ENCODE data around the gene ADGRB2.

ADGRB2 gene

DNA sequence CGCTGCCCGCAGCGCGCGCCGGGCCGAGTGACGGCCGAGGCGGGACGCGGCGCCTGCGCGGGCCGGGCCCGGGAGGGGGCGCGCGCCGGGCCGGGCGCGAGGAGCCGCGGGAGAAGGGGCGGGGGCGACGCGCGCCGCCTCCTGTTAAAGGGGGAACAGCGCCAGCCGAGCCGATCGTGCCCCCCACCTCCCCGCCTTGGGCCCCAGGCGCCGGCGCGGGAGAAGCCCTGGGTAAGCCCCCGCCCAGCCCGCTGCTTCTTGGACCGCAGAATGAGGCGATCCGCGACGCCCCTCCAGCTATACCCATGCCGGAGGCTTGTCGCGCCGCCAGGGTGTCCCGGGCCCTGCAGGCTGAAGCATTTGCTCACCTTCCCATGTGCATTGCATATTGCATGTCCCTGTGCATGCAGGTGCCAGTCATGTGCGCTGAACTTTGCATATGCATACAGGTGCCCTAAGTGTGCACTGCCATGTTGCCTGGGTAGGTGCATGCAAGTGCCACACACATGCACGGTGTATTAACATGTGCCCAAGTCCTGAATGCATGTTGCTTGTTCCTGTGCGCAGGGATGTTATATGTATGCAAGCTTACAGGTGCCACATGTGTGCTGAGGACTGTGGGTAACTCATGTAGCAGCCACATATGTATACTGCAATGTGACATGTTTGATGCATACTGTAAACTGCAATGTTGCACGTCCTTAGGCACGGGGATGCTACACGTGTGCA, at the start of gene ADGRB2:
Gene ADGRB2, minus strand, starts transcription at position 29 of the 729 bp plus-strand sequence. CDS start 7,119 bp downstream, outside the sequence.
- no peak for DNase-seq (ENCODE audit: extremely low read depth in 1 of 2, low read depth in 1 of 2)

- DNase-seq (ENCODE audit: extremely low read depth in 1 of 2, low read depth in 1 of 2): no peak
Observed at GRCh38 chr1:31812158-31812829, 48.2 kb upstream of the ADGRB2 start.

DNA sequence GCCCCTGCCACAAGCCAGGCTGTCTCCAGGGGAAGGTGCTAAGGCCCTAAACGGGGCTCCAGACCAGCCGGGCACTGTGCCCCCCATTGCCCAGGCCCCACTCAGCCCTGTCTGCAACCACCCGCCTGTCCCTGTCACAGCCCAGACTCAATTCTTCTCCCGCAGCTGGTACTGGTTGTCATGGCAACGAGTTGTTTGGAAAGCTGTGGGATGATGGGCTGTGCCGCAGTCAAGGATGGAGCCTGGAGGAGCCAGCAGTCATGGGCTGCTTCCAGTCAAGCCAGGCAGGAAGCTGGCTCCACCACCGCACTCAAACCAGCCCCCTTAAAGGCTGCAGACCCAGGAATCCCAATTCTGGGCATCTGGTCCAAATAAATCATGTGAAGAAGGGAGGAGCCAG, 47.5 kb upstream of the ADGRB2 start:
- no peak for DNase-seq (ENCODE audit: extremely low read depth in 1 of 2, low read depth in 1 of 2)

GRCh38 chr1:31809698-31810097, 45.6 kb upstream of the ADGRB2 start:
- no peak for DNase-seq (ENCODE audit: extremely low read depth in 1 of 2, low read depth in 1 of 2)

DNA sequence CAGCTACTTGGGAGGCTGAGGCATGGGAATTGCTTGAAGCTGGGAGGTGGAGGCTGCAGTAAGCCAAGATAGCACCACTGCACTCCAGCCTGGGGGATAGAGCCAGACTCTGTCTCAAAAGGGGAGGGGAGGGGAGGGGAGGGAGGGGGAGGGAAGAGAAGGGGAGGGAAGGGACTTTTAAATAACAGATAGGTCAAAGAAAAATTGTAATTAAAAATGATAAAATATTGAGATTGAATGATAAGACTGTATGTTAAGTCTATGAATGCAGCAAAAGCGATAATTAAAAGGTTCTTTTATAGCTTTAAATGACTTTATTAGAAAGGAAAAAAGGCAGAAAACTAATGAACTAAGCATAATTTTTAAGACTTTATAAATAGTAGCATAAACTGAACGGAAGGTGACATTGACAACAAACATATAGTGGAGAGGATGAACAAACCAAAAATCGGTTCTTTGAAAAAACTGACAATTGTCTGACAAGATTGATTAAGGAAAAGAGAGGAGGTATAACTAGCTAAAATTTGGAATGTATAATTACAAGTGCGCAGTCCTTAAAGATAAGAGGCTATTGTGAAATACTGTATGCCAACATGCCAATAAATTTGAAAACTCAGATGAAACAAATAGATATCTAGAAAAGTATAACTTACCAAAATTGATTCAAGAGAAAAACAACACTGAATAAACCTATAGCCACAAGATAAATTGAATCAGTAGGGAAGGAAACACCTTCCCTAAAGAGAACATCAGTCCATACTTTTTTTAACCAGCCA, 43.3 kb upstream of the ADGRB2 start:
- no peak for DNase-seq (ENCODE audit: extremely low read depth in 1 of 2, low read depth in 1 of 2)

DNA sequence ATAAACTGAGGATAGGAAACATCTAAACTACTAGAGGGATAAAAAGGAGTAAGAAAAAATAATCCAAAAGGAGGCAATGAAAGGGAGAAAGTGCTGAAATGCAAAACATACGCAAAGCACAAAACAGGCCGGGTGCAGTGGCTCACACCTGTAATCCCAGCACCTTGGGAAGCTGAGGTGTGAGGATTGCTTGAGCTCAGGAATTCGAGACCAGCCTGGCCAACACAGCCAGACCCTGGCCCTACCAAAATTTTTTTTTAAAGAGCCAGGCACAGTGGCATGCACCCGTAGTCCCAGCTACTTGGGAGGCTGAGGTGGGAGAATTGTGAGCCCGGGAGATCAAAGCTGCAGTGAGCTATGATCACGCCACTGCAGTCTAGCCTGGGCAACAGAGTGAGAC, 41.2 kb upstream of the ADGRB2 start:
- no peak for DNase-seq (ENCODE audit: extremely low read depth in 1 of 2, low read depth in 1 of 2)

GRCh38 chr1:31804098-31804497, 40.0 kb upstream of the ADGRB2 start:
- no peak for DNase-seq (ENCODE audit: extremely low read depth in 1 of 2, low read depth in 1 of 2)

- no peak for DNase-seq (ENCODE audit: extremely low read depth in 1 of 2, low read depth in 1 of 2)
Observed at GRCh38 chr1:31803610-31804009, 39.5 kb upstream of the ADGRB2 start.

DNA sequence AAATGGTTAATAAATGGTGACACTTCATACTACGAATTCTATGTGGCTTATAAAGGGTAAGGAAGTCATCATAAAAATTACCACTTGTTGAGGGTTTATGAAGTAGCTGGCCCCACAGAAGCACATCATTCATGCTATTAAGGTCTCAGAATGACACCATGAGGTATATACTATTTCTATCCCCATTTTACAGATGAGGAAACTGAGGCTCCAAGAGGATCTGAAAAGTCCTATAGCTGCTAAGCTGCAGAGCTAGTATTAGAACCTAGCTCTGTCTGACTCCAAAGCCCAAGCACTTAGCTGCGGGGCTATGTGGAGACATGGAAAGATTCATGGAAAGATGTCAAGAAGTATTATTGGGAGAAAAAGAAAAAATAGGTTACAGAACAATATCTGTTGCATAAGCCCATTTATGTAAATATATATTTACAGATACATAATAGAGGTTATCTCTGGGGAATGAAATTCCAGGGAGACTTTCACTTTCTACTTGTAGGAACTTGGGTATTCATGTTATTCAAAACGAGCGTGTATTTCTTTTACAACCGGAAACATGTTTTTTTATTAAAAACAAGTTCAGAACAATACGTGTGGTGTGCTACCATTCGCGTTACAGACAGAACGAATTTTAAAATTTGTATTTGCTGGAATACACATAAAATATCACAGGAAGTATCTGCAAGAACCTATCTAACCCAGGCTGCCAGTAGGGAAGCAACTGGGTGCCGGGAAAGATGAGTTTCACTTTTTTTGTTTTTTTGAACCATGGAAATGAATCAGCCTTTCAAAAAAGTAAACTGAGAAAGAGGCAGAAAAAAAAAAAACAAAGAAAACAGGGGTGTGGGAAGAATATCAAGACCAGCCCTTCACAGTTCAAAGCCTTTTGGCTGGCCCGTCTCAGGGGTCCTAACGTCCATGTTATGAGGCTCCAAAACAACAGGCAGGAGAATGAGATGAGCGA, 38.3 kb upstream of the ADGRB2 start:
- no peak for DNase-seq (ENCODE audit: extremely low read depth in 1 of 2, low read depth in 1 of 2)

- DNase-seq (ENCODE audit: extremely low read depth in 1 of 2, low read depth in 1 of 2): no peak
Observed at GRCh38 chr1:31801458-31801857, 37.3 kb upstream of the ADGRB2 start.

DNA sequence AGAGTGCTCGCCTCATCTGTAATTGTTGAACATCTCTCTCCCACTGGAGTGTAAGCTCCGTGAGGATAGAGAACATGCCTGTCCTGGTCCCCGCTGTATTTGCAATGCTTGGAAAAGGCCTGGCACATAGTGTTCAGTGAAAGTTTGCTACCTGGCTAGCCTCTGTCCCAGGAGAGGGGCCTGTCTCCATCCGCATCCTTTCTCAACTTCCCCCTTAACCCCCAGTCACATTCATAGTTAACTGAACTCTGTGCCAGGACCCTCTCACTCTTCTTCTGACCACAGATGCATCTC, 36.5 kb upstream of the ADGRB2 start:
- DNase-seq (ENCODE audit: extremely low read depth in 1 of 2, low read depth in 1 of 2): no peak

DNA sequence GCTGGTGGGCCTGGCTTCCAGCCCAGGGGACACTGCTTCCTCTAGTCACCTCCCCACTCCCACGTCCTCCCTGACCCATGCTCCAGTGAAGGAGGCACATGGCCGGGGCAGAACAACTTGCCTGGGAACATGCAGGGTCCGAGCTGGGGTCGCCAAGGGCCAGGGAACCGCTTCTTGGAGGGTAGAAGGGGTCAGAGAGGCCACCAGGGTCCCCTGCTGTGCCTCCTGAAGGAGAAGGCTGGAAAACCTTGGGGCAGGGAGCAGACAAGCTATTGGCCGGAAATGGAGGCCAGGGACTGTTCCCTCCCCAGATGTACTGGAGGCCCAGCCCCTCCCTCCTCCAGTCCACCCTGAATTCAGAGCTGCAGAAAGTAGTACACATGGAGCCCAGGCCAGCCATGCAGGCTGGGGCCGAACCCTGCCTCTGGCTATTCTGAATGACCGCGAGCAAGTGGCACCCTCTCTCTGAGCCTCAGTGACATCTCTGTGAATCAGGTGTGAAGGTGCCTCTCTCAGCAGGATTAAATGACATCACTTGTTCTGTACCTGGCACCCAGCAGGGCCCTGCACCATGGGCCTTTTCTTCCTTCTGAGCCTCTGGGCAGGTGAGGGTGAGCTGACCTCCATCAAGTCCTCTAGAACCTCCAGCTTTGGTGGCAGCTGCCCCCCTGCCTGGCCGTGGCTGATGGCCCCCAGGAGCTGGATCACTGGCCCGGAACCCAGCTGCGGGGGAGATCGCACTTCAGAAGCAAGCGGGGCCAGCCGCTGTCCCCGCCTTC, 35.9 kb upstream of the ADGRB2 start:
- DNase-seq (ENCODE audit: extremely low read depth in 1 of 2, low read depth in 1 of 2): no peak

DNA sequence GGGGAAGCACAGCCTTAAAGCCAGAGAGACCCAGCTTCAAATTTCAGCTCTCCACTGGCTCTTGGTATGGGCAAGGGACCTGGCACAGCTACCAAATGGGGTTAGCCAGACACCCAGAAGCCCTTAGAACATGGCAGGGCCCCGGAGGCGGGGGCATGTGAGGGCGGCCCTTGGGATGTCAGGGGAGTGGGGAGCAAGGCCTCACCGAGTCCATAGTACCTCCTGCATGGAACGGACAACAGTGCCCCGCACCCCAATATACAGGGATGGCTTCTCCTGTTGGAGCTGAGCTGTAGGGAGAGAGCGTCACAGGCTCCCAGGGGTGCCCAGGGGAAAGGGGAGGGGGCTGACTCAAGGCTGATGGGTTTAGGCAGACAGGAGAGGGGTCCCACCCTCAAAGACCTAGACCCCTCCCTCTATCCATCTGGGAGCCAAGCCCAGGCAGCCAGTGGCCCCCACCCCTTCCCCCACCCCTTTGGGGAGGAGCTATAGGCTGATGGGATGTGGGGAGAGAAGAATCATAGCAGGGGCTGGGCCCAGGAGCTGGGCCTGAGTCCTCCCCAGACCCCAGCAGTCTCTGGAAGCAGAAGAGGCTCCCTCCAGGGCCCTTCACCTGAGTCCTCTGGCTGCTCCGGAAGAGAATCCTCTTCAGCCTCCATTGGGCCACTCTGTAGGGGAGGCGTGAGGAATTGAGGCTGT, 35.2 kb upstream of the ADGRB2 start:
- DNase-seq (ENCODE audit: extremely low read depth in 1 of 2, low read depth in 1 of 2): no peak

DNA sequence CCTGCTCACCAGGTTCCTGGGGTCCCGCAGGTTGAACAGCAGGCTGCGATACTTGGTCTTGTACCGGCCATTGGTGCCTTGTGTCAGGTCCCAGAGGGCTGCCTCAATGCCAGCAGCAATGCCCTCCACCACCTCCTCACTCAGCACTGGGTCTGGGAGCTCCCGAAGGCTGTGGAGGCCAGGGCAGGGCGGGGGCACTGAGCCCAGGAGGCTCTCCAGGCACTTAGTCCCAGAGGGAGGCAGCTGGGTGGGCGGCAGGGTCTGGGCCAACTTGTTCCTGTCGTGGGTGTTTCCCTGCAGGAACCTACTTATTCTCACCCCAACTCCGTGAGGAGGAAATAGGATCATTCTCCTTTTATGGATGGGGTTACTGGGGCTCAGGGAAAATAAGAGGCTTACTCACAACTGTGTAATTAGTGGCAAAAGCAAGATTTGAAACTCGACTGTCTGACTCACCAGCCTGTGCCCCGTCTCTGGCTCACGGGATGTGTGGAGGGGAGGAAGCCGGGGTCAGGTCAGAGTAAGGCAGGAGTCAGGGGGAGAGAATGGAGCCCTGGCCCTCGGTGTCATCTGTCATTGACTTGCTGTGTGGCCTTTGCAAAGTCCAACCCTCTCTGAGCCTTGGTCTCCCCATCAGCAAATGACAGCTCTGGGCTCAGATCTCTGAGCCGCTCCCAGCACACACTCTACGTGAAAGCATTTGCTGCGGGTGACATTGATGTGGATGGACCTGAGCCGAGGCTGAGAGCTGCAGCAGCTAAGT, 34.5 kb upstream of the ADGRB2 start:
- peak in 1 of 2 donors; percentile 51 for DNase-seq (ENCODE audit: extremely low read depth in 1 of 2, low read depth in 1 of 2)

DNA sequence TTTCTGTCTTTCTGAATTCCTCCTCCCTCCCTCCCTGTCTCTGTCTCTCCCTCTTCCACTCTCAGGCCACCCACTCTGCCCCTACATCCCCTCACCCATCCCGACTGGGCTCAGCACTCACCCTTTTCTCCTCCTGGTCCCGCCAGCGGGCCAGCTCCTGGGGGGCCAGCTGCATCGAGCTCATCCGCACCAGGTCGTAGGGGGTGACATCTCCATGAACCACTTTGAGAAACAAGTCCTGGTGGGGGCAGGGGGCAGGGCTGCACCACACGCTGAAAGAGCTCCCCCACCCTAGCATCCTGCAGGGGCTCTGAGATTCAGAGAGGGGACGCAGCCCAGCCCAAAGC, 33.9 kb upstream of the ADGRB2 start:
- DNase-seq (ENCODE audit: extremely low read depth in 1 of 2, low read depth in 1 of 2): no peak

DNA sequence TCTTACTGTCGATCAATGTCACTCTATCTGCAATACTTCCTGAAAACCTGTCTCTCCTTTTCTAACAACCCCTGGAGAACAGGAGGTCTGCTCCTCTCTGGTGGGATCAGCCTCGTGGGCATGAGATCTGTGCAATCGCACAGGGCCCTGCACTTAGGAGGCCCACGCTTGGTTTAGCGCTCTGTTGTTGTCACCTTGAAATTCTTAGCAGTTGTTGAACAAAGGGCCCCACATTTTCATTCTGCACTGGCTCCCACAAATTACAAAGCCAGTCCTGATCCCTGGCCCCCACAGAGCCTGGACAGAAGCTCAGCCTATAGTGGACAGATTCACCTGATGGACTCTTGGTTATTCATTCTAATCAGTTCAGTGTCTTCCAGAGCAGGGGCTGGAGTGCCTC, 33.1 kb upstream of the ADGRB2 start:
- no peak for DNase-seq (ENCODE audit: extremely low read depth in 1 of 2, low read depth in 1 of 2)

DNA sequence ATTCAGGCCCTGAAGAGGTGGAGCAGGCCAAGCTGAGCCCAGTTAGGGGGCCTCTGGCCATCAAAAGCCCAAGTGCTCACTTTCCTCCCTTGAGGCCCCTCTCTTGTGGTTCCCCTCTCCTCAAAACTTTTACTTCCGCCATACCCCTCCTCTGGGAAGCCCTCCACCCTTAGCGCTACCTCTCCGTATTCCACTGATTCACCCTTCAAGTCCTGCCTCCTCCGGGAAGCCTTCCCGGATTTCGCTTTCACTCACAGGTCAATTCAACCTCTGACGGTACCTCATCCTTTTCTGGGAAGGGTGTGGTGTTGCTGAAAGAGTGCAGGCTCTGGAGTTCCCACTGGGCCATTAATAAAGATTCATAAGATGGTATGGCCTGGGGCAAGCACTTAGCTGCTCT, 32.6 kb upstream of the ADGRB2 start:
- DNase-seq (ENCODE audit: extremely low read depth in 1 of 2, low read depth in 1 of 2): no peak

GRCh38 chr1:31795801-31796621, 31.9 kb upstream of the ADGRB2 start:
- DNase-seq (ENCODE audit: extremely low read depth in 1 of 2, low read depth in 1 of 2): no peak

Data from stimulated activated CD8-positive, alpha-beta memory T cell treated with anti-CD3 and anti-CD28 coated beads, Interleukin-7, amount 100 ng/mL, for 48 hours (primary cell).